Stomach (tissue), 4 donors: ENCODE results near the gene DGCR6L.
"Not testable (repeated sequence)": the region's sequence is repeated elsewhere in the genome, so short reads cannot be mapped to it uniquely, and the experiment has no call there.

Experiments used
- CTCF ChIP-seq, 7 experiments: fragments of 450-650 bp in 4 of 7; fragments of 200-600 bp in 3 of 7; sonication (generic) in 3 of 7; IDR thresholded peaks; one replicate each; pipeline ENCODE4 v1.5.1; 2016 to 2019; ENCODE audit warnings: antibody characterized with exemption in 7 of 7, control low read depth in 2 of 7, mild to moderate bottlenecking in 1 of 7
- EP300 ChIP-seq: sonication (generic); formaldehyde crosslinking; IDR thresholded peaks from one replicate; pipeline ENCODE4 v1.6.1; 2017; ENCODE audit warnings: antibody characterized with exemption
- POLR2A ChIP-seq, 4 donors: fragments of 450-650 bp; IDR thresholded peaks; one replicate each; pipeline ENCODE4 v1.6.1; 2016; ENCODE audit warnings: antibody characterized with exemption in 4 of 4, control low read depth in 2 of 4, mild to moderate bottlenecking in 1 of 4, moderate library complexity in 1 of 4
- POLR2AphosphoS5 ChIP-seq, 3 donors: sonication (generic); formaldehyde crosslinking; IDR thresholded peaks; one replicate each; pipeline ENCODE4 v1.6.1; 2016; ENCODE audit warnings: antibody characterized with exemption in 3 of 3

GRCh38 chr22:20270190-20271113 lies 49.4 kb downstream of the DGCR6L start:
- not testable (repeated sequence) for TF ChIP-seq CTCF (IDR thresholded peaks at IDR 0.05); POLR2AphosphoS5 (IDR thresholded peaks at IDR 0.05); POLR2A (IDR thresholded peaks at IDR 0.05); EP300
